ENCODE measurements around the gene PAH. TPM values are rescaled to one million over a fixed set of nuclear protein-coding genes. Genes with fewer than 3 reads are reported as not detected.

The PAH gene
- total RNA-seq, 4 donors from 2014 or later, result 0.58 to 1.2 (median 0.63) TPM; not detected in 1

DNA sequence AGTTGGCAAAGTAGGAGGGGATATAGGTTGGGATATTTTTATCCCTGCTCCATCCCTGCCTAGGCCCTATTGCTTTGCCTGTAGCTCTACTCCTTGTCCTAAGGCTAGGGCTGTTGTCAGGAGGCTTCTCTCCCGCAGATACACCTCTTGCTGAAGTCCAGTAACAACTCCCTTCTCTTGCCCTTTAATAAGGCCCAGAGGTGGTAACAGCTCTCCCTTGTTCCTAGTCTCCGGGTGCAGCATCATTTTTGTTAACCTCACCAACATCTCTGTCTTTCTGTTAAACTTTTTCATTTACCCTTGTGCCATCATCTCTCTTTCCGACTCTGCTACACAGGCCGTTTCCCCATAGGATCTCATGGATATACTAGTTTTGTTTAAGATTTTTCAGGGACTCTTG, 46.8 kb upstream of the PAH start:
- H3K9me3 ChIP-seq, result no peaks in the 10 kb centered on the region
- H3K4me1 ChIP-seq, result peaks cover 0 to under 1% of the 10 kb centered on the region in 2 donors
- no peak overlapping the region for H3K4me3 ChIP-seq (replicated peaks in 1 of 3)
- intact Hi-C loops (cut with DNase I), result no loop called here
- H3K27ac ChIP-seq, result no peak overlapping the region
- H3K36me3 ChIP-seq, result no peaks in the 10 kb centered on the region
- H3K27me3 ChIP-seq, result peaks cover 35% of the 10 kb centered on the region
- TF ChIP-seq POLR2A (IDR thresholded peaks at IDR 0.05), result no peak
- WGBS, 2 donors, result 37 to 45% methylated on average over 4 of the region's 4 CpGs
- no peak for DNase-seq

GRCh38 chr12:102962986-102963385, 45.9 kb upstream of the PAH start:
- no peaks in the 10 kb centered on the region for H3K36me3 ChIP-seq
- H3K9me3 ChIP-seq, result no peaks in the 10 kb centered on the region
- peaks cover 35% of the 10 kb centered on the region for H3K27me3 ChIP-seq
- 3 to 4% methylated on average over 3 of the region's 3 CpGs for WGBS, 2 donors
- H3K4me1 ChIP-seq, result peaks cover 5 to 7% of the 10 kb centered on the region in 2 donors
- TF ChIP-seq CTCF (IDR thresholded peaks at IDR 0.05) (no peak), POLR2A (IDR thresholded peaks at IDR 0.05) (no peak)
- no peak overlapping the region for H3K27ac ChIP-seq
- H3K4me3 ChIP-seq (replicated peaks in 1 of 3), result no peak overlapping the region
- DNase-seq, result no peak
- intact Hi-C loops (cut with DNase I), result no loop called here

DNA sequence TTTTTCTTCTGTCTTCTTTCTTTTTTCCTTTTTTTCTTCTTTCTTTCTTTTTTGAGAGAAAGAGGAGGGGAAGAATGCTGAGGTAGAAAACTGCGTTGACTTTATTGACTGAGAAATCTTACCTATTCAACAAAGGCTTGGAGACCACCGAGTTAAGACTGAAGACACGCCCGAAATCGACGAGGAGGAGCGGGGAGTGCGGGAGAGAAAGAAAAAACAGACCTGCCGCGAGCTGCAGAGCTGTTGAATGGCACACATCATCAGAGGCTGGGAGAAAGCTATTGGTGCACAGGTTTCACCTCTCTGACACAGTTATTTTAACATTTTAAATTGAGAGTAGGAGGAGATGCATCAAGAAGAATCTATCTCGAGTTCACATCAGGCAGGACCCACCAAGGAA, 45.5 kb upstream of the PAH start:
- 7% methylated on average over 11 of the region's 11 CpGs for WGBS, 2 donors

GRCh38 chr12:102961466-102961855, 44.4 kb upstream of the PAH start:
- intact Hi-C loops (cut with DNase I), result no loop called here
- peaks cover 35% of the 10 kb centered on the region for H3K27me3 ChIP-seq
- no peak overlapping the region for H3K27ac ChIP-seq
- no peak overlapping the region for H3K4me3 ChIP-seq (replicated peaks in 1 of 3)
- DNase-seq, result no peak
- H3K4me1 ChIP-seq, result peaks cover 10 to 20% of the 10 kb centered on the region in 2 donors
- H3K36me3 ChIP-seq, result no peaks in the 10 kb centered on the region
- TF ChIP-seq CTCF (IDR thresholded peaks at IDR 0.05), result no peak
- no peak for TF ChIP-seq POLR2A (IDR thresholded peaks at IDR 0.05)
- 4 to 6% methylated on average over 8 of the region's 8 CpGs for WGBS, 2 donors
- H3K9me3 ChIP-seq, result no peaks in the 10 kb centered on the region

More for the DNA sequence above, 45.5 kb upstream of the PAH start:
- Histone ChIP-seq H3K4me1 (peaks cover 5 to 11% of the 10 kb centered on the region in 2 donors), H3K9me3 (no peaks in the 10 kb centered on the region), H3K4me3 (replicated peaks in 1 of 3) (no peak overlapping the region), H3K36me3 (no peaks in the 10 kb centered on the region), H3K27ac (no peak overlapping the region), H3K27me3 (peaks cover 35% of the 10 kb centered on the region)
- intact Hi-C loops (cut with DNase I), result no loop called here
- no peak for DNase-seq
- no peak for TF ChIP-seq CTCF (IDR thresholded peaks at IDR 0.05)
- no peak for TF ChIP-seq POLR2A (IDR thresholded peaks at IDR 0.05)

DNA sequence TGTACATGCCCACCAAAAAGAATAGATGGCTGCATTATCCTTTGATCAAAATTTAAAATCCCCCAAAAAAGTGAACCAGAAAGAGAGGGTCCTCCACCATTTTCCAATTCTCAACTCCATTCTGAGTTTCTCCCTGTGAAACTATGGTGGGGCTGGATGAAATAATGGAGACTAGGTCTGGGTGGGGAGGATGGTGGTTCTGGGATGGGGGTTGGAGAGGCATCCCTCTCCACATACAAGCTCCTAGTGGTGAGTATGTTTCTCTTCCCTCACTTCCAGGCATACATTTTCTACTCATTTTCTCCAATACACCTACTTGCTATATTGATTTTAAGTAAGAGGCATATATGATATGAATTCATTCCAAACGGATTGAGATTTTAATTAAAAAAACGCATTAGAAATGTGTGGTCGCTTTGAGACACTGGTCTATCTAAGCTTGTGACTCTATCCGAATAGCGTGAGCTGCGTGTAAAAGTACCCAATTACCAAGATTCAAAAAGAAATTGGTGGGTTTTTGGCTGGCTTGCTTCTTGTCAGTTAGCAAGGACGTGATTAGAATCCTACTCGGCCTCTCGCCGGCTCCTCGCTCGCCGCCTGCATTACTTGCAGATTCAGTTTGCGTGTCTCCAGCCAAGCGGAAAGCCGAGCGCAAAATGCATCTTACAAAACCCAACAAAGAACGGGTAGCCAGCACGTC, 43.9 kb upstream of the PAH start:
- no peaks in the 10 kb centered on the region for H3K9me3 ChIP-seq
- peaks cover 13 to 25% of the 10 kb centered on the region in 2 donors for H3K4me1 ChIP-seq
- no peak overlapping the region for H3K27ac ChIP-seq
- peaks cover 40% of the 10 kb centered on the region for H3K27me3 ChIP-seq
- intact Hi-C loops (cut with DNase I), result no loop called here
- H3K4me3 ChIP-seq (replicated peaks in 1 of 3), result no peak overlapping the region
- H3K36me3 ChIP-seq, result no peaks in the 10 kb centered on the region
- DNase-seq, result no peak
- TF ChIP-seq POLR2A (IDR thresholded peaks at IDR 0.05), result no peak
- TF ChIP-seq CTCF (IDR thresholded peaks at IDR 0.05), result no peak
- WGBS, 2 donors, result 5 to 6% methylated on average over 19 of the region's 19 CpGs

Data from thyroid gland (tissue), 4 donors.